ENCODE measurements around the gene TTC31. TPM values are rescaled to one million over a fixed set of nuclear protein-coding genes. Genes with fewer than 3 reads are reported as not detected.
"Not testable (repeated sequence)": the region's sequence is repeated elsewhere in the genome, so short reads cannot be mapped to it uniquely, and the experiment has no call there.

The TTC31 gene
- total RNA-seq, 1 donor from 2014 or later, result 22.6 TPM

- no peak for DNase-seq (ENCODE audit: low spot score)
- intact Hi-C loops (cut with DNase I), result no loop called here
- no peak for ATAC-seq
These were observed 8.0 kb upstream of the TTC31 start for GRCh38 chr2:74474899-74475298.

- DNase-seq (ENCODE audit: low spot score), result no peak
- intact Hi-C loops (cut with DNase I), result loop anchor here (5.0 kb wide), 1 partner anchor 106 kb away; no protein-coding TSS in a partner anchor
- ATAC-seq, result no peak
These were observed 1.4 kb upstream of the TTC31 start for GRCh38 chr2:74481431-74481830.

GRCh38 chr2:74481961-74482800 is 700 bp upstream of the TTC31 start:
- DNase-seq (ENCODE audit: low spot score) (no peak), ATAC-seq (peak; percentile 69)
- intact Hi-C loops (cut with DNase I), result loop anchor here (5.0 kb wide), 1 partner anchor 105 kb away; no protein-coding TSS in a partner anchor

- DNase-seq (ENCODE audit: low spot score); ATAC-seq: not testable (repeated sequence)
- intact Hi-C loops (cut with DNase I), result loop anchor here (5.0 kb wide), 1 partner anchor 104 kb away; no protein-coding TSS in a partner anchor
These were observed 839 bp downstream of the TTC31 start for GRCh38 chr2:74483675-74484164.

GRCh38 chr2:74486141-74486540 is 3.3 kb downstream of the TTC31 start:
- no peak for ATAC-seq
- DNase-seq (ENCODE audit: low spot score), result no peak
- intact Hi-C loops (cut with DNase I), result no loop called here

- DNase-seq (ENCODE audit: low spot score) (no peak), ATAC-seq (no peak)
- intact Hi-C loops (cut with DNase I), result no loop called here
These were observed 6.0 kb downstream of the TTC31 start for GRCh38 chr2:74488643-74489481.

GRCh38 chr2:74489906-74490305 is 7.0 kb downstream of the TTC31 start:
- intact Hi-C loops (cut with DNase I), result no loop called here
- ATAC-seq (no peak), DNase-seq (ENCODE audit: low spot score) (no peak)

- intact Hi-C loops (cut with DNase I), result no loop called here
- no peak for ATAC-seq
- no peak for DNase-seq (ENCODE audit: low spot score)
These were observed 9.0 kb downstream of the TTC31 start for GRCh38 chr2:74491648-74492544.

GRCh38 chr2:74493546-74493945 is 10.7 kb downstream of the TTC31 start:
- DNase-seq (ENCODE audit: low spot score), result no peak
- no peak for ATAC-seq
- intact Hi-C loops (cut with DNase I), result no loop called here

- ATAC-seq (no peak), DNase-seq (ENCODE audit: low spot score) (no peak)
- intact Hi-C loops (cut with DNase I), result no loop called here
These were observed 12.6 kb downstream of the TTC31 start for GRCh38 chr2:74495440-74495839.

GRCh38 chr2:74496997-74497776 is 14.3 kb downstream of the TTC31 start:
- no peak for DNase-seq (ENCODE audit: low spot score)

GRCh38 chr2:74497777-74498499 is 15.1 kb downstream of the TTC31 start:
- intact Hi-C loops (cut with DNase I), result no loop called here
- DNase-seq (ENCODE audit: low spot score), result no peak
- ATAC-seq, result peak; percentile 17

More at GRCh38 chr2:74496997-74497776, 14.3 kb downstream of the TTC31 start:
- intact Hi-C loops (cut with DNase I), result no loop called here
- ATAC-seq, result no peak

GRCh38 chr2:74498500-74499266 is 15.8 kb downstream of the TTC31 start:
- intact Hi-C loops (cut with DNase I), result no loop called here
- ATAC-seq (no peak), DNase-seq (ENCODE audit: low spot score) (no peak)

GRCh38 chr2:74499267-74499939 is 16.5 kb downstream of the TTC31 start, which contains the start of gene LBX2:
TSS of gene LBX2 (minus strand) at chr2:74499603. CDS start at chr2:74499537, 66 bp downstream.
- intact Hi-C loops (cut with DNase I), result no loop called here
- ATAC-seq, result no peak
- DNase-seq (ENCODE audit: low spot score), result no peak

- no peak for DNase-seq (ENCODE audit: low spot score)
- intact Hi-C loops (cut with DNase I), result no loop called here
- ATAC-seq, result no peak
These were observed 17.2 kb downstream of the TTC31 start for GRCh38 chr2:74499940-74500577.

- DNase-seq (ENCODE audit: low spot score) (no peak), ATAC-seq (no peak)
- intact Hi-C loops (cut with DNase I), result no loop called here
These were observed 17.7 kb downstream of the TTC31 start for GRCh38 chr2:74500578-74500946.

Data from sciatic nerve (tissue), 2 donors.